Smooth muscle cell (in vitro differentiated cells): ENCODE measurements around the gene GDF11. TPM values are rescaled to one million over a fixed set of nuclear protein-coding genes. Genes with fewer than 3 reads are reported as not detected.

Source experiments
- DNase-seq: peaks from one replicate; lab custom pipeline; 2025; ENCODE audit not compliant: unreplicated experiment; lab: John Stamatoyannopoulos, UW
- H2AFZ ChIP-seq: fragments of 200-600 bp; sonication (generic); 2 replicates; pipeline ENCODE4 v1.6.0; 2016; ENCODE audit warnings: antibody characterized with exemption, low read depth, mild to moderate bottlenecking
- H3F3A ChIP-seq: fragments of 200-600 bp; sonication (generic); 2 replicates; pipeline ENCODE4 v1.6.0; 2017; ENCODE audit warnings: antibody characterized with exemption, low read depth
- H3K27ac ChIP-seq: fragments of 200-600 bp; sonication (generic); 2 replicates; pipeline ENCODE4 v1.5.1; 2016; ENCODE audit warnings: low read depth, mild to moderate bottlenecking
- H3K27me3 ChIP-seq: fragments of 200-600 bp; sonication (generic); 2 replicates; pipeline ENCODE4 v1.6.1; 2016; ENCODE audit warnings: low read depth, mild to moderate bottlenecking
- H3K36me3 ChIP-seq: fragments of 200-600 bp; sonication (generic); 2 replicates; pipeline ENCODE4 v1.5.1; 2016; ENCODE audit warnings: low read depth
- H3K4me1 ChIP-seq: fragments of 200-600 bp; sonication (generic); 2 replicates; pipeline ENCODE4 v1.5.1; 2016; ENCODE audit warnings: low read depth
- H3K4me2 ChIP-seq: fragments of 200-600 bp; sonication (generic); 2 replicates; pipeline ENCODE4 v1.6.0; 2016; ENCODE audit warnings: mild to moderate bottlenecking
- H3K4me3 ChIP-seq: fragments of 200-600 bp; sonication (generic); 2 replicates; pipeline ENCODE4 v1.5.1; 2016; ENCODE audit warnings: mild to moderate bottlenecking
- H3K79me2 ChIP-seq: fragments of 200-600 bp; sonication (generic); 2 replicates; pipeline ENCODE4 v1.6.0; 2016; ENCODE audit warnings: low read depth, mild to moderate bottlenecking
- H3K9ac ChIP-seq: fragments of 200-600 bp; sonication (generic); 2 replicates; pipeline ENCODE4 v1.6.0; 2016; ENCODE audit warnings: low read depth
- H3K9me3 ChIP-seq: fragments of 200-600 bp; sonication (generic); replicated peaks from 2 replicates; pipeline ENCODE4 v1.5.1; 2016; ENCODE audit warnings: low read depth
- H4K20me1 ChIP-seq: fragments of 200-600 bp; sonication (generic); 2 replicates; pipeline ENCODE4 v1.6.0; 2016; ENCODE audit warnings: low read depth
- WGBS: methylation state at CpG from one replicate; pipeline ENCODE4 v1.1.7; 2016; ENCODE audit warnings: low lambda C conversion rate; 5-methylcytosine and 5-hydroxymethylcytosine counted together
- polyA plus RNA-seq: library from polyadenylated mRNA; unstranded; fragments of >200 nt; fragmentation: Nextera tagmentation; extraction: Ambion mirVana; gene quantifications from 2 replicates; pipeline ENCODE4 v1.2.1, GENCODE V29; 2016
- total RNA-seq: library from RNA; depleted of rRNA; stranded (reverse); fragments of >200 nt; gene quantifications from 2 replicates; pipeline ENCODE4 v1.2.3, GENCODE V29; 2014
- TF ChIP-seq, protein P1 (sequence below): fragments of 200-600 bp; sonication (generic); IDR thresholded peaks from 2 replicates; pipeline ENCODE4 v1.5.1; 2017; ENCODE audit warnings: borderline replicate concordance, mild to moderate bottlenecking, antibody characterized with exemption; ENCODE audit not compliant: insufficient read depth, poor library complexity, severe bottlenecking

Gene GDF11
- total and polyA plus RNA-seq, 2 experiments from 2014 or later = 2.6 to 3.5 TPM

DNA sequence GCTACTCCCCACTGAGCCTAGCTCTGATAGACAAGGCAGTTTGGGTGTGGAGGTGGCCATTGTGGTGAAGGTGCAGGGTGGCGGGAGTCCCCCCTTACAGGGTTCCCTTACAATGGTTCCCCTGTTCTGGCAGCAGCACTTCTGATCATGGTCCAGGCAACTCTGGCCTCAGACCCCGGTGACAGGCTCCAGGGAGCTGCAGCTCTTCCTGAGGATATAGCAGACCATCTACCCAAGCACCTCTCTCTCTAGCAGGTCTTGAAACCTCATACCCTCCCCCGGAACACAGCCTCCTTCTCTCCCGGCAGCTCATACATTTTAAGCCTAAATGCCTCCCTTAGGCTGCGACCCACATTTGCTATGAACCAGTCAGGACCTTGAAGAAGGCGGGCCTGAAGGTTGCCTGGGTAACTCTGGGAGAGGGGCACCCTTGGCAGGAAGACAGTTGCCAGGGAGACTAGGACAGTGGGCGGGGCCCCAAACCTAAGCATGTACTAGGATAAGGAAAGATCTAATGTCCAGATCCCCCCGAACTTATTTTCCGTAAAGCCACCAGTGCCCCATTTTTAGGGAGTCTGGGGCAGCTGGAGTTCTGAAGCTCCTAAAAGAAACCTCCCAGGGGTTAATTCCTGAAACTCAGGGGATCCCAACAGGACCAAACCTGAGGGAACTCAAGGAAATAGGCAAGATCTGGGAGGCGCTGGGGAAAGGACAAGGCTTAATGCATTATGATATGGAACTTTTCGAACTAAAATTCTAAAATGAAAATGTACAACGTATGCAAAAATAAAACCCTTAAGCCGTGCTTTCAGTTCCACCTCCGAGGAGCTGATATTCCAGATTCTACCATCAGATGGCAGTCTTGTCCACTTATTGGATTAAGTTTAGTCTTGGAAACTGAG, 4.5 kb upstream of the GDF11 start:
- peak overlapping the region; percentile 49 for H3K9ac ChIP-seq
- H3K36me3 ChIP-seq = no peaks in the 10 kb centered on the region
- H4K20me1 ChIP-seq = no peaks in the 10 kb centered on the region
- H3F3A ChIP-seq = peaks cover 13% of the 10 kb centered on the region
- H3K4me3 ChIP-seq = peak overlapping the region; percentile 70
- no peaks in the 10 kb centered on the region for H3K9me3 ChIP-seq
- WGBS = 3% methylated on average over 14 of the region's 14 CpGs
- TF ChIP-seq, protein P1, sequence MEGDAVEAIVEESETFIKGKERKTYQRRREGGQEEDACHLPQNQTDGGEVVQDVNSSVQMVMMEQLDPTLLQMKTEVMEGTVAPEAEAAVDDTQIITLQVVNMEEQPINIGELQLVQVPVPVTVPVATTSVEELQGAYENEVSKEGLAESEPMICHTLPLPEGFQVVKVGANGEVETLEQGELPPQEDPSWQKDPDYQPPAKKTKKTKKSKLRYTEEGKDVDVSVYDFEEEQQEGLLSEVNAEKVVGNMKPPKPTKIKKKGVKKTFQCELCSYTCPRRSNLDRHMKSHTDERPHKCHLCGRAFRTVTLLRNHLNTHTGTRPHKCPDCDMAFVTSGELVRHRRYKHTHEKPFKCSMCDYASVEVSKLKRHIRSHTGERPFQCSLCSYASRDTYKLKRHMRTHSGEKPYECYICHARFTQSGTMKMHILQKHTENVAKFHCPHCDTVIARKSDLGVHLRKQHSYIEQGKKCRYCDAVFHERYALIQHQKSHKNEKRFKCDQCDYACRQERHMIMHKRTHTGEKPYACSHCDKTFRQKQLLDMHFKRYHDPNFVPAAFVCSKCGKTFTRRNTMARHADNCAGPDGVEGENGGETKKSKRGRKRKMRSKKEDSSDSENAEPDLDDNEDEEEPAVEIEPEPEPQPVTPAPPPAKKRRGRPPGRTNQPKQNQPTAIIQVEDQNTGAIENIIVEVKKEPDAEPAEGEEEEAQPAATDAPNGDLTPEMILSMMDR = peak; percentile 86
- peak; percentile 51 for DNase-seq
- H3K27me3 ChIP-seq = no peaks in the 10 kb centered on the region
- H3K79me2 ChIP-seq = no peaks in the 10 kb centered on the region
- H2AFZ ChIP-seq = peak overlapping the region; percentile 81
- H3K4me2 ChIP-seq = peak overlapping the region; percentile 91
- peaks cover 17% of the 10 kb centered on the region for H3K4me1 ChIP-seq
- H3K27ac ChIP-seq = peak overlapping the region; percentile 48

DNA sequence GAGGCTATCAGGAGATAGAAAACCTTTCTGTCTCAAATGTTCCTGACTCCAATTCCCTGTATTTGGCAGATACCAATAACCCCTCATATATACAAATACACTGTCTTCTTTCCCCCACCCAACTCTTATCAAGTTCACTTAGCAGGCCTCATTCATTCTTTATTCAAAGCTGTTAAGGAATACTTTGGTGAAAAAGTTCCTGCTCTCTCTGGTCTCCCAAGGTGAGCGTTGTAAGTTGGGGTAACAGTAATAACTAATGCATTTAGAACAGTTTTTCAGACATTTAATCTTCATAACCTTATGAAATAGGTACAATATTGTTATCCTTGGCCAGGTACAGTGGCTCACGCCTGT, 3.9 kb upstream of the GDF11 start:
- H3K4me3 ChIP-seq = peak overlapping the region; percentile 70
- no peaks in the 10 kb centered on the region for H3K27me3 ChIP-seq
- no peak overlapping the region for H3K27ac ChIP-seq
- DNase-seq = no peak
- H3K79me2 ChIP-seq = no peaks in the 10 kb centered on the region
- peaks cover 13% of the 10 kb centered on the region for H3F3A ChIP-seq
- TF ChIP-seq, protein P1 = no peak
- H3K4me2 ChIP-seq = peak overlapping the region; percentile 91
- H2AFZ ChIP-seq = no peak overlapping the region
- WGBS = 88% methylated on average over 2 of the region's 2 CpGs
- no peaks in the 10 kb centered on the region for H4K20me1 ChIP-seq
- no peaks in the 10 kb centered on the region for H3K9me3 ChIP-seq
- H3K36me3 ChIP-seq = no peaks in the 10 kb centered on the region
- H3K4me1 ChIP-seq = peaks cover 17% of the 10 kb centered on the region
- no peak overlapping the region for H3K9ac ChIP-seq

DNA sequence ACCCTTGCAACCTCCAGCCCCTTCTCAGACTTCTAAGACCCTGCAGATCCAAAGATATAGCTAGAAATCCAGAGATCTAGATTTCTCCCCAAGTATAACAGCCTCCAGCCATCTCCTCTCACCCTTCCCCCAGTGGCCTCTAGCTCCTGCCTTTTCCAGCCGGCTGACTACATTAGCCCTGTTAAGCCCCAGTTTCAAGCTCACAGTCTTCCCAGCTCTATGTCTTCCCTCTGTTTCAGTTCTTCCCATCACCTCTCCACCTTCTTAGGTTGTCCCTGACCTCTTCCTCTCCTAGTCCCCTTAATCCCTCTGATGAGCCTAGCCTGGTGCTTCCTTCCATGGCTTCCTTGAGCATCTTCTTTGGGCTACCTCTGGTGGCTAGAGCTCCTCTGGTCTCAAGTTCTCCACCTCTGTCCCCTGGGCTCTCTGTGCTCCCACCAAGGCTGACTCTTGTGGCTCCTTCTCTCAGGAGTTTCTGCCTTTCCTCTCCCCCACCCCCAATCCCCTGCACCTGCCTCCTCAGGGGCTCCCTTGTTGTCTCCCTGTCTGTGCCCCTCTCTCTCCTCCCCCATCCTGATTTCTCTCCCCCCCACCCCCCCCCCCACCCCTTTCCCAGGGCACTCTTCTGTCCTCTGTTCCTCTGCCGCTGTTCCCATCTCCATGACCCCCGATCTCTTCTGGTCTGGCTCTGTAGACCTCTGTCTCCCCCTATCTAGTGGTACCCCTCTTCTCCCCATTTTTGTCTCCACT, 816 bp upstream of the GDF11 start:
- Histone ChIP-seq H3K27me3 (no peaks in the 10 kb centered on the region), H3K9me3 (no peaks in the 10 kb centered on the region), H3K9ac (peak overlapping the region; percentile 56), H3K4me1 (peaks cover 39% of the 10 kb centered on the region), H2AFZ (peak overlapping the region; percentile 87), H4K20me1 (peaks cover 30% of the 10 kb centered on the region), H3K36me3 (no peaks in the 10 kb centered on the region), H3K4me2 (peak overlapping the region; percentile 86), H3K27ac (peak overlapping the region; percentile 70), H3F3A (peaks cover 12% of the 10 kb centered on the region), H3K79me2 (no peaks in the 10 kb centered on the region), H3K4me3 (peak overlapping the region; percentile 80)
- WGBS = 5% methylated on average over 1 of the region's 3 CpGs
- DNase-seq = no peak
- TF ChIP-seq, protein P1 = no peak
